HPDE6-E6E7 (cell line): ENCODE measurements around the gene DNAJC4.

ENCODE experiments used
- DNase-seq: peaks from one replicate; pipeline ENCODE4 v3.0.0; 2011; ENCODE audit warnings: missing footprints; ENCODE audit errors: extremely low spot score

The DNAJC4 gene

GRCh38 chr11:64259533-64260067 lies 29.3 kb downstream of the DNAJC4 start:
- no peak for DNase-seq

- no peak for DNase-seq
Measured at GRCh38 chr11:64260147-64260708, 29.9 kb downstream of the DNAJC4 start.

- DNase-seq, result no peak
Measured at GRCh38 chr11:64261556-64262080, 31.3 kb downstream of the DNAJC4 start.

GRCh38 chr11:64262271-64263002 lies 32.1 kb downstream of the DNAJC4 start:
- no peak for DNase-seq

- no peak for DNase-seq
Measured at GRCh38 chr11:64263021-64263946, 32.9 kb downstream of the DNAJC4 start.

- DNase-seq, result no peak
Measured at GRCh38 chr11:64263947-64264317, 33.6 kb downstream of the DNAJC4 start.

GRCh38 chr11:64264371-64264852 lies 34.1 kb downstream of the DNAJC4 start:
- no peak for DNase-seq

GRCh38 chr11:64265176-64266160 lies 35.1 kb downstream of the DNAJC4 start:
- DNase-seq, result no peak

GRCh38 chr11:64266339-64266738 lies 36.0 kb downstream of the DNAJC4 start:
- no peak for DNase-seq

GRCh38 chr11:64267207-64267945 lies 37.0 kb downstream of the DNAJC4 start:
- no peak for DNase-seq

GRCh38 chr11:64268025-64268892 lies 37.9 kb downstream of the DNAJC4 start:
- no peak for DNase-seq

- DNase-seq, result no peak
Measured at GRCh38 chr11:64268893-64269539, 38.7 kb downstream of the DNAJC4 start.

- DNase-seq, result peak; percentile 87
Measured at GRCh38 chr11:64269540-64270220, 39.3 kb downstream of the DNAJC4 start.

GRCh38 chr11:64275031-64275800 lies 44.9 kb downstream of the DNAJC4 start:
- DNase-seq, result no peak

GRCh38 chr11:64275841-64276240 lies 45.5 kb downstream of the DNAJC4 start:
- no peak for DNase-seq

- DNase-seq, result peak; percentile 83
Measured at GRCh38 chr11:64276653-64277431, 46.5 kb downstream of the DNAJC4 start.
